CD14-positive monocyte (primary cell): Measurements from ENCODE around the gene MT1B. TPM values are rescaled to one million over a fixed set of nuclear protein-coding genes. Genes with fewer than 3 reads are reported as not detected.
A peak's percentile ranks its signal among the peaks of the same experiment; 100 is the strongest.

Experiments
- DNase-seq, 3 donors: peaks; one replicate each; pipeline ENCODE4 v3.0.0-alpha.2; 2011 to 2022
- H2AFZ ChIP-seq: 2 replicates; pipeline ENCODE4 v1.6.0; 2012; ENCODE audit warnings: mild to moderate bottlenecking, low read depth, low read length, inconsistent platforms; ENCODE audit not compliant: insufficient read depth, poor library complexity, severe bottlenecking
- H3K27ac ChIP-seq, 2 donors: 1 replicate in 1 of 2; 2 replicates in 1 of 2; pipeline ENCODE4 v1.5.1; 2012 to 2013; ENCODE audit warnings: low read length in 2 of 2, control low read depth in 1 of 2, inconsistent platforms in 1 of 2, low read depth in 1 of 2, mild to moderate bottlenecking in 1 of 2
- H3K27me3 ChIP-seq, 2 donors: one replicate each; pipeline versions ENCODE4 v1.6.0 to v1.6.1; 2011 to 2013; ENCODE audit warnings: low read length in 2 of 2; ENCODE audit not compliant: control insufficient read depth in 2 of 2, insufficient read depth in 2 of 2
- H3K36me3 ChIP-seq, 2 donors: replicated peaks in 1 of 2; 1 replicate in 1 of 2; 2 replicates in 1 of 2; pipeline versions ENCODE4 v1.5.1 to v1.6.1; 2012 to 2013; ENCODE audit warnings: low read length in 2 of 2, control low read depth in 1 of 2, inconsistent platforms in 1 of 2, mild to moderate bottlenecking in 1 of 2; ENCODE audit not compliant: insufficient read depth in 2 of 2, control insufficient read depth in 1 of 2
- H3K4me1 ChIP-seq, 2 donors: 1 replicate in 1 of 2; 2 replicates in 1 of 2; pipeline versions ENCODE4 v1.5.1 to v1.6.1; 2012 to 2013; ENCODE audit warnings: low read length in 2 of 2, control low read depth in 1 of 2, inconsistent platforms in 1 of 2, mild to moderate bottlenecking in 1 of 2, moderate library complexity in 1 of 2; ENCODE audit not compliant: insufficient read depth in 2 of 2, control insufficient read depth in 1 of 2
- H3K4me2 ChIP-seq: replicated peaks from 2 replicates; pipeline ENCODE3; 2012; ENCODE audit warnings: low read length, moderate library complexity, mild to moderate bottlenecking; ENCODE audit not compliant: poor library complexity, severe bottlenecking; ENCODE audit errors: extremely low read depth
- H3K4me3 ChIP-seq, 3 experiments: fragments of 200-600 bp in 1 of 3; sonication (generic) in 1 of 3; replicated peaks in 1 of 3; 1 replicate in 2 of 3; 2 replicates in 1 of 3; pipeline ENCODE4 v1.5.1; 2011 to 2013; ENCODE audit warnings: low read length in 3 of 3, mild to moderate bottlenecking in 3 of 3, control low read depth in 2 of 3, low read depth in 2 of 3, inconsistent platforms in 1 of 3, moderate library complexity in 1 of 3
- H3K79me2 ChIP-seq: 2 replicates; pipeline ENCODE4 v1.6.0; 2012; ENCODE audit warnings: mild to moderate bottlenecking, control low read depth, inconsistent platforms, low read length, moderate library complexity; ENCODE audit not compliant: insufficient read depth
- H3K9ac ChIP-seq: 2 replicates; pipeline ENCODE4 v1.6.0; 2017; ENCODE audit warnings: low read length, mild to moderate bottlenecking; ENCODE audit not compliant: insufficient read depth, poor library complexity, severe bottlenecking
- H3K9me3 ChIP-seq, 2 donors: replicated peaks in 1 of 2; 1 replicate in 1 of 2; 2 replicates in 1 of 2; pipeline versions ENCODE4 v1.5.1 to v1.6.1; 2012 to 2013; ENCODE audit warnings: low read length in 2 of 2, control low read depth in 1 of 2; ENCODE audit not compliant: control insufficient read depth in 1 of 2, insufficient read depth in 1 of 2
- H4K20me1 ChIP-seq: 2 replicates; pipeline ENCODE4 v1.6.0; 2012; ENCODE audit warnings: mild to moderate bottlenecking, low read length, control low read depth, moderate library complexity; ENCODE audit not compliant: insufficient read depth
- H3K27ac Mint-ChIP-seq, 7 donors: one replicate each; pipeline ENCODE4 v1.8.0; 2020; ENCODE audit warnings: mild to moderate bottlenecking in 7 of 7, mixed read lengths in 7 of 7, moderate library complexity in 6 of 7, inconsistent platforms in 2 of 7
- H3K27me3 Mint-ChIP-seq, 3 donors: one replicate each; pipeline ENCODE4 v1.8.0; 2021 to 2022; ENCODE audit warnings: low read depth in 3 of 3, mild to moderate bottlenecking in 3 of 3, mixed read lengths in 3 of 3, moderate library complexity in 3 of 3, inconsistent platforms in 1 of 3
- H3K36me3 Mint-ChIP-seq, 2 donors: one replicate each; pipeline ENCODE4 v1.8.0; 2020; ENCODE audit warnings: mixed read lengths in 2 of 2, inconsistent platforms in 1 of 2, mild to moderate bottlenecking in 1 of 2
- H3K4me1 Mint-ChIP-seq: one replicate; pipeline ENCODE4 v1.8.0; 2020; ENCODE audit warnings: mild to moderate bottlenecking, mixed read lengths
- H3K4me3 Mint-ChIP-seq, 2 donors: one replicate each; pipeline ENCODE4 v1.8.0; 2020; ENCODE audit warnings: mild to moderate bottlenecking in 2 of 2, mixed read lengths in 2 of 2, moderate library complexity in 1 of 2
- H3K9me3 Mint-ChIP-seq, 7 donors: one replicate each; pipeline ENCODE4 v1.8.0; 2020 to 2022; ENCODE audit warnings: mixed read lengths in 7 of 7, mild to moderate bottlenecking in 6 of 7, moderate library complexity in 6 of 7, inconsistent platforms in 2 of 7
- CTCF ChIP-seq: fragments of 200-600 bp; IDR thresholded peaks from one replicate; pipeline ENCODE4 v1.8.0; 2022; ENCODE audit warnings: antibody characterized with exemption, mild to moderate bottlenecking
- WGBS: methylation state at CpG from one replicate; pipeline ENCODE4 v1.1.5; 2013; ENCODE audit warnings: missing lambda C conversion rate; ENCODE audit not compliant: insufficient coverage; 5-methylcytosine and 5-hydroxymethylcytosine counted together
- intact Hi-C, 2 donors: fragments of 100-400 bp; cut with micrococcal nuclease; formaldehyde crosslinking; loops; one replicate each; pipeline versions ENCODE4 v1.15.0 to v1.15.1; 2023
- polyA plus RNA-seq, 3 donors: library from polyadenylated mRNA; depleted of rRNA in 1 of 3; unstranded in 2 of 3; stranded (reverse) in 1 of 3; fragments of 300-500 nt in 2 of 3; fragments of >200 nt in 1 of 3; fragmentation: Illumina TruSeq in 2 of 3; gene quantifications; 1 replicate in 2 of 3; 2 replicates in 1 of 3; pipeline ENCODE4 v1.2.3, GENCODE V29; 2012 to 2021

MT1B gene
- polyA plus RNA-seq, 3 donors: not detected

- Histone ChIP-seq H3K4me3 (peak within 1 kb of the TSS; percentile 87 to 97 (median 87)), H4K20me1 (no peaks in the 10 kb centered on the region), H3K4me1 (peaks cover 34 to 41% of the 10 kb centered on the region in 2 donors), H2AFZ (peak within 1 kb of the TSS; percentile 79), H3K79me2 (no peaks in the 10 kb centered on the region), H3K27me3 (no peaks in the 10 kb centered on the region), H3K27ac (peak within 1 kb of the TSS; percentile 81 to 93), H3K9me3 (no peaks in the 10 kb centered on the region), H3K9ac (peak within 1 kb of the TSS; percentile 65), H3K36me3 (no peaks in the 10 kb centered on the region), H3K4me2 (peak within 1 kb of the TSS; percentile 87)
- Mint-ChIP-seq H3K4me3 (peak within 1 kb of the TSS; percentile 87 to 94), H3K36me3 (no peaks in the 10 kb centered on the region), H3K4me1 (peaks cover 43% of the 10 kb centered on the region), H3K27ac (peak within 1 kb of the TSS; percentile 88 to 96 (median 94)), H3K27me3 (peaks cover 2 to 3% (median 2%) of the 10 kb centered on the region in 3 donors), H3K9me3 (peaks cover 0 to 3% (median 0%) of the 10 kb centered on the region in 7 donors)
- intact Hi-C loops: loop anchor here (10.0 kb wide), 3 partner anchors 97 to 577 kb away; partner anchors contain the start of genes NUDT21 (in 1 of the 2), OGFOD1 (in 1 of the 2), PSME3IP1 (in 1 of the 2) and RSPRY1 (in 1 of the 2)
- TF ChIP-seq CTCF: no peak
- WGBS: 7% methylated on average over 59 of the region's 62 CpGs
- peak; percentile 84 to 91 (median 89) for DNase-seq
Measured at GRCh38 chr16:56608043-56608875, 43.4 kb upstream of the MT1B start, which contains the start of gene MT2A. TSS of gene MT2A (plus strand) at chr16:56608584. CDS start at chr16:56608656, 72 bp downstream.

GRCh38 chr16:56608876-56609462, 42.7 kb upstream of the MT1B start:
- intact Hi-C loops: loop anchor here (10.0 kb wide), 3 partner anchors 96 to 576 kb away; partner anchors contain the start of genes NUDT21 (in 1 of the 2), OGFOD1 (in 1 of the 2), PSME3IP1 (in 1 of the 2) and RSPRY1 (in 1 of the 2)
- WGBS: 0% methylated on average over 13 of the region's 21 CpGs
- peak overlapping the region; percentile 61 for H2AFZ ChIP-seq
- peak overlapping the region; percentile 87 to 94 for H3K4me3 Mint-ChIP-seq
- H3K79me2 ChIP-seq: no peaks in the 10 kb centered on the region
- no peaks in the 10 kb centered on the region for H3K9me3 ChIP-seq
- no peak for DNase-seq
- H3K36me3 ChIP-seq: no peaks in the 10 kb centered on the region
- H3K27me3 Mint-ChIP-seq: peaks cover 2% of the 10 kb centered on the region in 3 donors
- H3K4me1 ChIP-seq: peaks cover 34 to 41% of the 10 kb centered on the region in 2 donors
- peak overlapping the region; percentile 65 for H3K9ac ChIP-seq
- H3K27ac ChIP-seq: peak overlapping the region; percentile 81 to 93
- H3K4me2 ChIP-seq: peak overlapping the region; percentile 87
- H4K20me1 ChIP-seq: no peaks in the 10 kb centered on the region
- H3K27me3 ChIP-seq: no peaks in the 10 kb centered on the region
- peak overlapping the region; percentile 87 to 97 (median 87) for H3K4me3 ChIP-seq
- no peaks in the 10 kb centered on the region for H3K36me3 Mint-ChIP-seq
- peaks cover 43% of the 10 kb centered on the region for H3K4me1 Mint-ChIP-seq
- peak overlapping the region; percentile 87 to 96 (median 94) for H3K27ac Mint-ChIP-seq
- peaks cover 0 to 3% (median 0%) of the 10 kb centered on the region in 7 donors for H3K9me3 Mint-ChIP-seq
- no peak for TF ChIP-seq CTCF
